Fibroblast of villous mesenchyme (primary cell): Measurements from ENCODE around the gene CCDC87. TPM values are rescaled to one million over a fixed set of nuclear protein-coding genes. Genes with fewer than 3 reads are reported as not detected.
"Not testable (repeated sequence)": the region's sequence is repeated elsewhere in the genome, so short reads cannot be mapped to it uniquely, and the experiment has no call there.

Experiments used
- DNase-seq: peaks from one replicate; pipeline ENCODE4 v3.0.0-alpha.2; 2010; ENCODE audit warnings: low read depth
- H3K4me3 ChIP-seq: 2 replicates; pipeline ENCODE4 v1.5.1; 2011; ENCODE audit warnings: low read depth, mild to moderate bottlenecking, low read length
- CTCF ChIP-seq: IDR thresholded peaks from 2 replicates; pipeline ENCODE4 v1.5.1; 2012; ENCODE audit warnings: low read depth, mild to moderate bottlenecking, low read length; ENCODE audit not compliant: insufficient read depth
- small RNA-seq: library from RNA; depleted of rRNA; stranded (forward); fragments of <200 nt; gene quantifications from one replicate; pipeline ENCODE3, GENCODE V24; 2012
- total RNA-seq: library from RNA; depleted of rRNA; stranded (reverse); fragments of >200 nt; gene quantifications from 2 replicates; pipeline ENCODE4 v1.2.3, GENCODE V29; 2012

Gene CCDC87
- total RNA-seq, 1 donor = 0.43 TPM

- DNase-seq = peak; percentile 66
- peak within 1 kb of the TSS; percentile 68 for H3K4me3 ChIP-seq
- no peak for TF ChIP-seq CTCF
Measured at GRCh38 chr11:66546368-66546965, 46.4 kb downstream of the CCDC87 start, which contains the start of gene ACTN3. TSS of gene ACTN3 (plus strand) at chr11:66546903. CDS start at chr11:66546938, 35 bp downstream.

- H3K4me3 ChIP-seq = peak within 1 kb of the TSS; percentile 68
- no peak for TF ChIP-seq CTCF
- DNase-seq = peak; percentile 98
Measured at GRCh38 chr11:66545701-66546367, 47.0 kb downstream of the CCDC87 start, which contains the start of gene ZDHHC24. TSS of gene ZDHHC24 (minus strand) at chr11:66546048. CDS start at chr11:66546003, 45 bp downstream.

- H3K4me3 ChIP-seq = peak overlapping the region; percentile 68
- DNase-seq = not testable (repeated sequence)
Measured at GRCh38 chr11:66544952-66545351, 47.9 kb downstream of the CCDC87 start.

GRCh38 chr11:66543263-66544107 is 49.4 kb downstream of the CCDC87 start:
- H3K4me3 ChIP-seq = no peak overlapping the region
- DNase-seq = peak; percentile 53
- peak; percentile 59 for TF ChIP-seq CTCF

- no peak overlapping the region for H3K4me3 ChIP-seq
- no peak for DNase-seq
- TF ChIP-seq CTCF = no peak
Measured at GRCh38 chr11:66542362-66542761, 50.5 kb downstream of the CCDC87 start.

- no peak for DNase-seq
- TF ChIP-seq CTCF = no peak
- no peak overlapping the region for H3K4me3 ChIP-seq
Measured at GRCh38 chr11:66541892-66542291, 51.0 kb downstream of the CCDC87 start.

GRCh38 chr11:66540598-66540997 is 52.3 kb downstream of the CCDC87 start:
- DNase-seq, H3K4me3 ChIP-seq: not testable (repeated sequence)

Small RNAs within 50 kb of the gene (small RNA-seq; reads per million reads assigned to genes)
- not detected for gene RNU4-39P

Other genes with a start within 250 kb of the CCDC87 start
- 42.3 and 47.0 TPM in 2 replicates for gene BRMS1, start 248.0 kb downstream of the CCDC87 start, total RNA-seq
- gene B4GAT1, start 245.4 kb downstream of the CCDC87 start, total RNA-seq = 21.6 and 25.0 TPM in 2 replicates
- 0.64 and 0.86 TPM in 2 replicates for gene SLC29A2, start 221.3 kb downstream of the CCDC87 start, total RNA-seq
- 0.32 TPM in 1 of 2 replicates, not detected in the other for gene NPAS4, start 172.0 kb downstream of the CCDC87 start, total RNA-seq
- 38.0 and 46.7 TPM in 2 replicates for gene MRPL11, start 154.2 kb downstream of the CCDC87 start, total RNA-seq
- 10.8 and 13.2 TPM in 2 replicates for gene PELI3, start 126.2 kb downstream of the CCDC87 start, total RNA-seq
- gene DPP3, start 112.6 kb downstream of the CCDC87 start, total RNA-seq = 67.6 and 70.4 TPM in 2 replicates
- 25.4 and 34.5 TPM in 2 replicates for gene BBS1, start 82.4 kb downstream of the CCDC87 start, total RNA-seq
- gene ZDHHC24, start 47.0 kb downstream of the CCDC87 start, total RNA-seq = 9.5 and 11.0 TPM in 2 replicates
- under 0.01 TPM in 1 of 2 replicates, not detected in the other for gene ACTN3, start 46.2 kb downstream of the CCDC87 start, total RNA-seq
- 9.9 and 12.6 TPM in 2 replicates for gene CTSF, start 24.5 kb downstream of the CCDC87 start, total RNA-seq
- gene CCS, start 122 bp upstream of the CCDC87 start, total RNA-seq = 34.5 and 35.4 TPM in 2 replicates
- 24.8 and 32.8 TPM in 2 replicates for gene RBM14, start 23.6 kb upstream of the CCDC87 start, total RNA-seq
- gene RBM4, start 45.6 kb upstream of the CCDC87 start, total RNA-seq = 84.4 and 118 TPM in 2 replicates
- 15.8 and 27.2 TPM in 2 replicates for gene RBM4B, start 84.8 kb upstream of the CCDC87 start, total RNA-seq
- under 0.01 and 1.3 TPM in 2 replicates for gene SPTBN2, start 136.2 kb upstream of the CCDC87 start, total RNA-seq